OCI-LY1 (cell line): Measurements from ENCODE around the gene TNFAIP8.

Experiments used
- H2AFZ ChIP-seq: fragments of 200-600 bp; sonication (generic), shearing (Covaris generic); 2 replicates; pipeline ENCODE4 v1.6.0; 2014; ENCODE audit warnings: antibody characterized with exemption, mild to moderate bottlenecking, low read length
- H3F3A ChIP-seq: fragments of 200-600 bp; sonication (generic), shearing (Covaris generic); 2 replicates; pipeline ENCODE4 v1.6.0; 2014; ENCODE audit warnings: mild to moderate bottlenecking, antibody characterized with exemption, low read length, moderate library complexity; ENCODE audit not compliant: insufficient read depth
- H3K27ac ChIP-seq: fragments of 200-600 bp; sonication (generic); 2 replicates; pipeline ENCODE4 v1.5.1; 2014; ENCODE audit warnings: low read length, mixed run types, mild to moderate bottlenecking, low read depth; ENCODE audit not compliant: poor library complexity, severe bottlenecking
- H3K27me3 ChIP-seq: fragments of 200-600 bp; sonication (generic); 2 replicates; pipeline ENCODE4 v1.6.0; 2014; ENCODE audit warnings: antibody characterized with exemption, mild to moderate bottlenecking, low read length, moderate library complexity; ENCODE audit not compliant: insufficient read depth
- H3K36me3 ChIP-seq: fragments of 200-600 bp; sonication (generic); 2 replicates; pipeline ENCODE4 v1.6.1; 2014; ENCODE audit warnings: mild to moderate bottlenecking, antibody characterized with exemption, low read length, moderate library complexity, mixed read lengths; ENCODE audit not compliant: insufficient read depth
- H3K4me1 ChIP-seq: fragments of 200-600 bp; sonication (generic); 2 replicates; pipeline ENCODE4 v1.5.1; 2014; ENCODE audit warnings: mild to moderate bottlenecking, low read length, moderate library complexity; ENCODE audit not compliant: insufficient read depth, severe bottlenecking
- H3K4me2 ChIP-seq: fragments of 200-600 bp; sonication (generic), shearing (Covaris generic); 2 replicates; pipeline ENCODE4 v1.6.1; 2014; ENCODE audit warnings: low read length
- H3K4me3 ChIP-seq: fragments of 200-600 bp; sonication (generic); 2 replicates; pipeline ENCODE4 v1.5.1; 2014; ENCODE audit warnings: low read length, low read depth, mild to moderate bottlenecking, mixed read lengths; ENCODE audit not compliant: poor library complexity, severe bottlenecking
- H3K79me2 ChIP-seq: fragments of 200-600 bp; shearing (Covaris generic); 2 replicates; pipeline ENCODE4 v1.6.1; 2016; ENCODE audit warnings: mixed run types, low read length, mixed read lengths; ENCODE audit not compliant: insufficient read depth
- H3K9ac ChIP-seq: fragments of 200-600 bp; sonication (generic), shearing (Covaris generic); 2 replicates; pipeline ENCODE4 v1.6.1; 2014; ENCODE audit warnings: mild to moderate bottlenecking, low read length, mixed read lengths
- H3K9me2 ChIP-seq: fragments of 200-600 bp; sonication (generic), shearing (Covaris generic); 2 replicates; pipeline ENCODE4 v1.6.1; 2014; ENCODE audit warnings: low read depth, mild to moderate bottlenecking, low read length, mixed read lengths
- H3K9me3 ChIP-seq: fragments of 200-600 bp; shearing (Covaris generic); 2 replicates; pipeline ENCODE4 v1.6.1; 2014; ENCODE audit warnings: low read length, mixed read lengths
- H4K20me1 ChIP-seq: fragments of 200-600 bp; sonication (generic), shearing (Covaris generic); 2 replicates; pipeline ENCODE4 v1.6.0; 2016; ENCODE audit warnings: mild to moderate bottlenecking, low read length; ENCODE audit not compliant: insufficient read depth
- CTCF ChIP-seq: fragments of 200-600 bp; sonication (generic), shearing (Covaris generic); IDR thresholded peaks from 2 replicates; pipeline ENCODE4 v1.5.1; 2017; ENCODE audit warnings: mild to moderate bottlenecking, antibody characterized with exemption, low read length, moderate library complexity, mixed read lengths
- EZH2 ChIP-seq: fragments of 200-600 bp; sonication (generic), shearing (Covaris generic); IDR thresholded peaks from 2 replicates; pipeline ENCODE4 v1.8.0; 2017; ENCODE audit warnings: borderline replicate concordance, mixed run types, mild to moderate bottlenecking, antibody characterized with exemption, low read length, moderate library complexity, mixed read lengths

Gene TNFAIP8

GRCh38 chr5:119328753-119329602 lies 26.8 kb upstream of the TNFAIP8 start:
- Histone ChIP-seq H3K27ac (peak overlapping the region; percentile 99), H3K79me2 (peaks cover 37% of the 10 kb centered on the region), H3F3A (no peaks in the 10 kb centered on the region), H4K20me1 (no peaks in the 10 kb centered on the region), H3K36me3 (no peaks in the 10 kb centered on the region), H3K9me3 (no peaks in the 10 kb centered on the region), H3K4me1 (peaks cover 84% of the 10 kb centered on the region), H3K4me3 (no peak overlapping the region), H3K27me3 (no peaks in the 10 kb centered on the region), H3K9ac (no peak overlapping the region), H3K9me2 (no peaks in the 10 kb centered on the region), H2AFZ (no peak overlapping the region), H3K4me2 (peak overlapping the region; percentile 6; the same call in 1 of the 2 replicates)
- no peak for TF ChIP-seq EZH2
- no peak for TF ChIP-seq CTCF

GRCh38 chr5:119329666-119330065 lies 26.2 kb upstream of the TNFAIP8 start:
- H3K9me2 ChIP-seq: no peaks in the 10 kb centered on the region
- no peak overlapping the region for H3K4me2 ChIP-seq
- no peak overlapping the region for H3K9ac ChIP-seq
- H3K36me3 ChIP-seq: no peaks in the 10 kb centered on the region
- H4K20me1 ChIP-seq: no peaks in the 10 kb centered on the region
- TF ChIP-seq CTCF (no peak), EZH2 (no peak)
- H3K4me3 ChIP-seq: no peak overlapping the region
- no peaks in the 10 kb centered on the region for H3K27me3 ChIP-seq
- no peaks in the 10 kb centered on the region for H3K9me3 ChIP-seq
- H3K79me2 ChIP-seq: peaks cover 38% of the 10 kb centered on the region
- H3K4me1 ChIP-seq: peaks cover 85% of the 10 kb centered on the region
- no peaks in the 10 kb centered on the region for H3F3A ChIP-seq
- H3K27ac ChIP-seq: peak overlapping the region; percentile 99
- no peak overlapping the region for H2AFZ ChIP-seq

- no peaks in the 10 kb centered on the region for H4K20me1 ChIP-seq
- no peaks in the 10 kb centered on the region for H3K9me3 ChIP-seq
- H3K4me1 ChIP-seq: peaks cover 93% of the 10 kb centered on the region
- H3K79me2 ChIP-seq: peaks cover 45% of the 10 kb centered on the region
- H3K27me3 ChIP-seq: no peaks in the 10 kb centered on the region
- no peak overlapping the region for H3K4me2 ChIP-seq
- H3K4me3 ChIP-seq: no peak overlapping the region
- H3K36me3 ChIP-seq: no peaks in the 10 kb centered on the region
- no peak overlapping the region for H2AFZ ChIP-seq
- no peaks in the 10 kb centered on the region for H3K9me2 ChIP-seq
- no peaks in the 10 kb centered on the region for H3F3A ChIP-seq
- H3K9ac ChIP-seq: no peak overlapping the region
- TF ChIP-seq EZH2: no peak
- no peak for TF ChIP-seq CTCF
- peak overlapping the region; percentile 99 for H3K27ac ChIP-seq
These were observed 25.2 kb upstream of the TNFAIP8 start for GRCh38 chr5:119330367-119331183.
